Measurements from ENCODE around the gene POU2F3.
A peak's percentile ranks its signal among the peaks of the same experiment; 100 is the strongest.

Gene POU2F3

DNA sequence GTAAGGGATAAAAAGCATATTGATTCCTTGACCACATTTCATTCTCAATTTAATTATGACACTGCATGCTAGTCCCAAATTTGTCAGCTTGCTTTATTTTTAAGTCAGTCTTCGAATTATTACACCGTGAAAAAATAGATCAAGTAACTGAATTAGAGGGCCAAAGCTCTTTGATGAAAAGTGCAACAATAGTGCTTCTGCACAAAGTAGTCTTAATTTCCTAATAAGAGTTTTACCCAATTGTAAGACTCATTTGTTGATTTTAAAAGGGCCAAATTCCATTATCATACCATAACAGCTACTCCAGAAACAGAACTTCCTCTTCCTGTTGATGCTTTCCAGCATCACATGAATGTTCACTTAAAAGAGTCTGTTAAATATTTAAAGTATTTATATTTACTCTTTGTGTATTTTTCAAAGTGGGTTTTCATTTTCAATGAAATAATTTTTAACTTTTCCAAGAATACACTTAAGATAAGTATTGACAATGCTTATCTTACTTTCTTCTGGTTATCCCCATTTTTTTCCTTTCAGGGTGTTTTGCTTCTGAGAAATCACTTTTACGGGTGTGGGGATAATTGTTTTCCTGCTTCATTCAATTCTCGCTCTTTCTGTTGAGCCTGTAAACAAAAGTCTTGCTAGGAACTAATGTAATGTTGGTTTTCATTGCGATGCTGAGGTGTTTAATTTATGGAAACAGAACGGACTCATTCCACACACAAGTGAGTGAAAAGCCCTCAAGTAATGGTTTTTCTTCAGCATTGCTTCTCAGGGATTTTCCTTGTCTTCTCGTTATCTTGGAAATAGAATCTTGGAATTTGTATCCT lies 98.4 kb downstream of the POU2F3 start:
- TF ChIP-seq, protein P1, sequence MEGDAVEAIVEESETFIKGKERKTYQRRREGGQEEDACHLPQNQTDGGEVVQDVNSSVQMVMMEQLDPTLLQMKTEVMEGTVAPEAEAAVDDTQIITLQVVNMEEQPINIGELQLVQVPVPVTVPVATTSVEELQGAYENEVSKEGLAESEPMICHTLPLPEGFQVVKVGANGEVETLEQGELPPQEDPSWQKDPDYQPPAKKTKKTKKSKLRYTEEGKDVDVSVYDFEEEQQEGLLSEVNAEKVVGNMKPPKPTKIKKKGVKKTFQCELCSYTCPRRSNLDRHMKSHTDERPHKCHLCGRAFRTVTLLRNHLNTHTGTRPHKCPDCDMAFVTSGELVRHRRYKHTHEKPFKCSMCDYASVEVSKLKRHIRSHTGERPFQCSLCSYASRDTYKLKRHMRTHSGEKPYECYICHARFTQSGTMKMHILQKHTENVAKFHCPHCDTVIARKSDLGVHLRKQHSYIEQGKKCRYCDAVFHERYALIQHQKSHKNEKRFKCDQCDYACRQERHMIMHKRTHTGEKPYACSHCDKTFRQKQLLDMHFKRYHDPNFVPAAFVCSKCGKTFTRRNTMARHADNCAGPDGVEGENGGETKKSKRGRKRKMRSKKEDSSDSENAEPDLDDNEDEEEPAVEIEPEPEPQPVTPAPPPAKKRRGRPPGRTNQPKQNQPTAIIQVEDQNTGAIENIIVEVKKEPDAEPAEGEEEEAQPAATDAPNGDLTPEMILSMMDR (IDR thresholded peaks at IDR 0.05) = no peak
- Histone ChIP-seq H3K4me3 (peak overlapping the region; percentile 88), H3K27ac (peak overlapping the region; percentile 97 to 99)
- no peak for DNase-seq (ENCODE audit: low spot score)

GRCh38 chr11:120339394-120339890 lies 99.5 kb downstream of the POU2F3 start:
- peak overlapping the region; percentile 50 to 58 for H3K27ac ChIP-seq
- H3K4me3 ChIP-seq = peak overlapping the region; percentile 88

DNA sequence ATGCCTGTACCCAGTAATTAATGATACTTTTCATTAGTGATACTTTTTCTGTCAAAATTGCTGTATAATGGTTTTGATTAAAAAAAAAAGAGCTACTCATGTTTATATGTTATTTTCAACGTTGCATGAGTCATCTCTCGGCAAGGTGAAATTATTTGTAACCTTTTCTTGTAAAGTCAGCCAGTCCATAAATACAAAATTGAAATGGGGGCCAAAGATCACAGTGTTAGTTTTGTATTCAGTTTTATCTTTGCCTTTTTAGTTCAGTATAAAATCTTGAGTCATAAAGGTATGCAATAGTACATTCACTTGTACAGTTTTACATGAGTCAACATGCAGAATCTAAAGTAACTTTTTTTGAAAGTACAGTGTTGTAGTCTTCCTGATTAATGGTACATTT lies 100.6 kb downstream of the POU2F3 start:
- no peak for DNase-seq (ENCODE audit: low spot score)
- H3K27ac ChIP-seq = no peak overlapping the region
- H3K4me3 ChIP-seq = peak overlapping the region; percentile 88
- TF ChIP-seq, protein P1 (IDR thresholded peaks at IDR 0.05) = no peak

More at GRCh38 chr11:120339394-120339890, 99.5 kb downstream of the POU2F3 start:
- DNase-seq (ENCODE audit: low spot score) = no peak
- TF ChIP-seq, protein P1 (IDR thresholded peaks at IDR 0.05) = no peak

- Histone ChIP-seq H3K4me3 (no peak overlapping the region), H3K27ac (no peak overlapping the region)
- DNase-seq (ENCODE audit: low spot score) = no peak
- TF ChIP-seq, protein P1 (IDR thresholded peaks at IDR 0.05) = no peak
Measured at GRCh38 chr11:120342226-120342625, 102.3 kb downstream of the POU2F3 start.

GRCh38 chr11:120342678-120343077 lies 102.7 kb downstream of the POU2F3 start:
- DNase-seq (ENCODE audit: low spot score) = no peak
- no peak overlapping the region for H3K4me3 ChIP-seq
- no peak overlapping the region for H3K27ac ChIP-seq
- TF ChIP-seq, protein P1 (IDR thresholded peaks at IDR 0.05) = no peak

DNA sequence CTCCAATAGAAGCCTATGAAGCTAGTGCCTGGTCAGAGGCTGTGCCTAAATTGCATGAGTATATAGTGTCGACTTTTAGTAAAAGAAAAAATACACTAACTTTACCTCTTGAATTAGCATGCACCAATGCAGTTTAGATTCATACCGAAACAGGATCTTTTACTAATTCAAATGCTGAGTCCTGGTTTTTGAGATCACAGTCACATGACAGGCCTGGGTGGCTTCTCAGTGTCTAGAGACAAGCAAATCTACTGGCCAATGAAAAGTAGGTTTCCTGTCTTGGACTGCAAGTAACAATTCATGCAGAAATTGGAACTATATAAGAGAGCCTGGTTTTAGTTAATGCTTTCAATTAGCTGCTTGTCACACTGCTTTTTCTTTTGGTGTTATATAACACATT lies 103.5 kb downstream of the POU2F3 start:
- H3K27ac ChIP-seq = no peak overlapping the region
- H3K4me3 ChIP-seq = no peak overlapping the region
- no peak for DNase-seq (ENCODE audit: low spot score)
- TF ChIP-seq, protein P1 (IDR thresholded peaks at IDR 0.05) = no peak
